T-helper 22 cell (primary cell): Measurements from ENCODE around the gene DLL1.

Experiments
- DNase-seq: peaks from one replicate; pipeline ENCODE4 v3.0.0-alpha.2; 2020; ENCODE audit warnings: low read depth

The DLL1 gene

GRCh38 chr6:170281331-170282292, 9.3 kb downstream of the DLL1 start:
- no peak for DNase-seq

DNA sequence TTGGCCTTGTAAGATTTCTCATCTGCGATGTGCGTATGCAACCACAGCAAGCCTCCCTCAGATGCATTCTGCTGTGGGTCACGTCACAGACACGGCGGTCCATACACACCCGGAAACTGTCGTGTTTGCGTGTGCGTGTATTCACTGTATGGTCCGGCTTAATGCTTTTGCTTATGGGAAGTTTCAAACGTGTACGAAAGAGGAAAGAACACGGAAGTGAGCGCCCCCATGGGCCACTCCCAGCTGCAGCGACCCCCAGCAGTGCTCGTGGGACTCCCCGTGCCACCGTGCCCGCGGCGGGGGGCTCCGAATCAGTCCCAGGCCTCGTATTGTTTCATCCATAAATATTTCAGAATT, 10.2 kb downstream of the DLL1 start:
- no peak for DNase-seq

DNA sequence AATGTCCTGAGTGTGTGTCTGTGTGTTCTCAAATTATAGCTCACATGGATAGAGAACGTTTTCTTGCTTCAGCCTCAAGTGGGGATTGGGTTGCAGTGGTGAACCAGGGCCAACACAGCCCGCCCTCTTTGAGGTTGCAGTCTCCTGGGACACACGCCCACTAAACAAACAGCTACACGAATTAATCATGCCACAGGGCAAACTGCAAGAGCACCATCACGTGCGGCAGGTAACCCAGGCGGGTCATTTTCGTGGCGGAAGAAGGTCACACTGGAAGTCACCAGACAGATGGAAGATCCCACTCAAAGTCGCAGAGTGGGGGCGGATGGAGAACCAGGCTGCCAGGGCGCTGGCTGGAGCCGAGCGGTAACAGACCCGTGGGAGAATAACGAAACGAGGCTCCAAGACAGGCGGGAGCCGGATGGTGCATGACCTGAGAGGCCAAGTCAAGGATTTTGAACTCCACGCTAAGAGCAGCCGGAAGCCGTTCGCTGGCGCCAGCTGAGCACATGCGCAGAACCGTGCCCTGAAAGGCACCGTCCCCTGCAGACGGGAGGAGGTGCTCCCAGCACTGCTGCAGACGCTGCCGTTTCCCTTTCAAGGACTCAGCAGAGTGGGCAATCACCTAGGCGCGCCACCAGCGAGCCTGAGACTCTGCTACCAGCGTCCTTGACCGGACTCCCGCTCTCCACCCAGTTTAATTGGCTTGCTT, 10.7 kb downstream of the DLL1 start:
- DNase-seq = peak; percentile 23

GRCh38 chr6:170279426-170279825, 11.5 kb downstream of the DLL1 start:
- DNase-seq = no peak

DNA sequence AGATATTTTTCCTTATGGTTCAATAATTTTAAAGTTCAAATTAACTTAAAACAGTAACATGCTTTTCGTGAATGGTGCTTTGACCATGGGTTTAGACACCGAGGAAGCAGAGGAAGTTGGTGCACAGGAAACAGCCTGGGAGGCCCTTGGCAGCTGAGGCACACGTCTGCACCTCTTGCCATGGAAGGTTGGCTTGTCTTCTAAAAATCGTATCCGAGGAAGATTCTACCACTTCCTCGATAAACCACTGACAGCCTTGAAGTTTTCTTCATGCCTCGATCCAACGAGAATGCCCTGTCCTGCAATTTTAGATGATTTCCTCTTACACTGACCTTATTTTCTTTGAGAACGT, 12.2 kb downstream of the DLL1 start:
- DNase-seq = no peak

DNA sequence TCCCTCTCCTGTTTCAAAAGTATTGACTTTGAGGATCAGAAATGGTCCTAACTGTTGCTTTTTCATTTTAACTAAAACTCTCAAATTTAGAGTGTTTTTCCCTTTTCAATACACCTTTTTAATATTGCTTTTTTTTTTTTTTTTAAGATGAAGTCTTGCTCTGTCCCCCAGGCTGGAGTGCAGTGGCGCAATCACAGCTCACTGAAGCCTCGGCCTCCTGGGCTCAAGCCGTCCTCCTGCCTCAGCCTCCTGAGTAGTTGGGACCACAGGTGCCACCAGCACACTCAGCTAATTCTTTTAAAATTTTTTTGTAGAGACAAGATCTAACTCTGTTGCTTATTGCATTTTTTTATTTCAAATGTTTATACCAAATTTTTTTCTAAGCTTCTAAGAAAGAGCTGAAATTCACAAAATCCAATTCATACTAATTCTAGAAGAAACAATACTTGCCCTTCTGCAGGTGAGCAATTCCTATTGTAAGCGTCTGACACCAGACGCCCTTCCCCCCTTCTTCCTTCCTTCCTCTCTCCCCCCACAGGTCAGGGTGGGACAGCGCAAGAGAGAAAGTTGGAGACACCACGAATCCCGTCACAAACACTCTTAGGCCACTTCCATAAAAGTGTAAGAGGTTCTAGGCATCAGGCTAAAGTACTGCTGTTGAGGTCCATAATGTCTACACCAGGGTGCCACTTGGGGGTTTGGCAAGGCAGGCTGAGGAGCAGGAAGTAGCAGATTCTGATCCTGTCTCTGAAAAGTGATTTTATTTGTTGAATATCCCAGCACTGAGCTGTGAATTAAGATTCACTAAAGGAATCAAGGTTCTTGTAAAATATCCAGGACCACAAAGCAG, 12.8 kb downstream of the DLL1 start:
- no peak for DNase-seq

DNA sequence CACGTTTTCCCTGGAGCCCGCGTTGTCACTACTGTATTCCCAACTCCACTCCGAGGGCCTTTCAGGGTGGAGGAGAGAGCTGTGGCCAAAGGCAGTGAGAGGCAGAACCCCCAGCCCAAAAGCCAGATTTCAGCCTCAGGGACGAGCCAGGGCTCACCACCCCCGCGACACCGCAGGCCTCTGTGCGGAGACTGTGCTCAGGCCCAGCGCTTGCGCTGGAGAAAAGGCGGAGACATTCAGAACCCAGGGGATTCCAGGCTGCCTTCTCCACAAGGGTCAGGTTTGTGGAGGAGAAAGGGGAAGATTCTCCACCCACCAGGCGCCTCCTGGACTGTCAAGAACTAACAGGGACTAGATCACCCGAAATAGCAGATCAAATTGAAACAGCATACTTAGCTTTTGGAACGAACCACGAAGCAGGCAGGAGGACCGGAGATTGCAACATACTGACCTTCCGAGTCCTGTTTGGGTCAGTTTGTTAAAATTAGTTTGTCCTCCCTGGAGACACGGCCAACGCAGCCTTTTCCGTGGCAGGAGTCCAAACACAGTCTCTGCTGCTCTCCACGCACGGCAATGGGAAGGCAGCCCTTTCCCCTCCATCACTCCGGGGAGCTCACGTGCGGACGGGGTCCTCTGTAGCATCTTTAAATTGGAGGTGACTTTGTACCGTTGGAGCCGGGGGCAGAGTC, 14.4 kb downstream of the DLL1 start:
- no peak for DNase-seq

GRCh38 chr6:170274713-170275560, 15.9 kb downstream of the DLL1 start:
- DNase-seq = no peak

- no peak for DNase-seq
These were observed 17.2 kb downstream of the DLL1 start for GRCh38 chr6:170273681-170274080.

DNA sequence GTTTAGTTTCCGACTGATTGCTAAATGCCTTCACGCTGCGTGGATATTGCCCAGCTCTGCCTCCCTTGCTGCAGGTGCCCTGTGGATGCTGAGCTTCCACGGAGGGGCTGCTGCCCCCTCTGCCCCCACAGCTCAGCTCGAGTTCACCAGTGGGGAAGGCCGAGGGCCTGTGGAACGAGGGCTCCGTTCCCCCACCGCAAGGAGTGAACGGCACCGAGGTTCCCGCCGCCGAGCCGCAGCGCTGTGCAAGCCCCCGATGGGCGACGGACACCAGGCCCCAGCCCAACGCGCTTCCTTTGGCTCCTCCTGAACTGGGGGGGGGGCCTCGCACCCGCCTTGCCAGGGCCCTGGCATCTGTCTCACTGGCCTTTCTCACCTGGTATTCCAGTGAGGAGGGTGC, 17.7 kb downstream of the DLL1 start:
- DNase-seq = no peak

DNA sequence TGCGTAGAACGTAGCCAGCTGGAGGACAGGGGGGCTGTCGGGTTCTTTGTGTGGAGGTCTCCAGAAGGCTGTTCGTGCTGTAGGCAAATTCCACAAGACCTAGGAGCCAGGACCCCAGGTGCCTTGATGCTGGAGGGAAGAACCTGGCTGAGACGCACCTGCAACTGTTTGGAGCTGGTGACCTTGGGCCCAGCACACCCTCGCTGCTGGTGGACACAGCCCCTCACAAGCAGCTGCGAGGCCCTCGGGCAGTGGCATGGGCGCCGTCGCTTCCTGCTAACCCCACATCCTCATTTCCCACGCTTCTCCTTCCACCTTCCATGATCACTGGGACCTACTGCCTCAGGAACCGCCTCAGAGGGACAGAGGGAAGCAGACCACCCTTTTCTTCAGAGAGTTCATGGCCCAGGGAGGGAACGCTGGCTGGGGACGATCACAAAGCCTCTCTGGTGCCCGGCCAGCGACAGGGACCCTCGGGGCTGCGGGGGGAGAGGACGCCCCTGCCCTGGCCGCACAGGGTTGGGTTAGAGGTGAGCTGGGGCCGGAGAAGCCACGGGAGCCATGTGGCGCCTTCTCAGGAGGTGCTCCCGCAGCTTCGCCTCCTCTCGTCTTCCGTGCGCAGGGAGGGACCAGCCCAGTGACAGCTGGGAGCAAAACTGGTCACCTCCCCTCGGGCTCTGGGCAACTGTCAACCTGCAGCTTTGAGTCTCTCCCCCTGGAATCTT, 18.4 kb downstream of the DLL1 start:
- no peak for DNase-seq

- DNase-seq = peak; percentile 53
These were observed 19.0 kb downstream of the DLL1 start for GRCh38 chr6:170271771-170272314.

- DNase-seq = no peak
These were observed 19.8 kb downstream of the DLL1 start for GRCh38 chr6:170270984-170271593.

DNA sequence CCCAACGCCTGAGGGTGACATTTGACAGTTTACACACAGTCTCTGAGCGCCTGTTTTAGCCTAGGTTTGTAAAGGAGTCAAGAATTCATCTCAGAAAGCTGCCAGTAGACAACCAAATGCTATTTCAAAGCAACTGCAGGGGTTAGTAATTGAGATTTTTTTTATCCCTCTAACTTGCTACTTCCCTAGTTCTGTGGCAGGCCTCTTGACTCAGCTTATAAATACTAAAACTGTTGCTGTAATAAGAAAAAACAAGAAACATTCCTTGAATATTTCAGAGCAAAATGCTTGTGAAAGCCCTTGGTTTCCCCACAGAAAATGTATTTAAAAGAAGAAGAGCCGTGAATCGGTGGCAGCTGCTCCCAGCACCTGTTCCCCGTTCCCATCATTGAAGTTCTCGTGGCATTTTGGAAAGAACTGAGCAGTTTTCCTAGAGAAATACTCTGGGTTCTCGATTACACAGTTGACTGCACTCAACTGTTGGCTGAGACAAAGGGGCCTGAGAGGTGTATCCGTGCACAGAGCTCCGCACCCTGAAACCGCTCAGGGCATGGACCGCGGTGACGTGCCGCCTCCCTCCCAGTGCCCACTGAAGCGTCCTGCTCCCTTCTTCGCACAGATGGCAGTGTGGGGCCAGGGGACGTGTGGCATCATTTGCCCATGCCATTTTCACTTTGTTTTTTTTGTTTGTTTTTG, 20.9 kb downstream of the DLL1 start:
- no peak for DNase-seq

GRCh38 chr6:170269151-170269845, 21.6 kb downstream of the DLL1 start:
- DNase-seq = no peak

GRCh38 chr6:170268216-170269129, 22.4 kb downstream of the DLL1 start:
- no peak for DNase-seq

- no peak for DNase-seq
These were observed 23.2 kb downstream of the DLL1 start for GRCh38 chr6:170267688-170268087.
